Liver (tissue), 9 donors: ENCODE measurements around the gene TNFRSF1B. TPM values are rescaled to one million over a fixed set of nuclear protein-coding genes. Genes with fewer than 3 reads are reported as not detected.

Experiments used
- DNase-seq: peaks from one replicate; pipeline ENCODE4 v3.0.0-alpha.2; 2017; ENCODE audit warnings: low spot score
- H3K27ac ChIP-seq, 2 donors: one replicate each; pipeline ENCODE4 v1.7.0; 2013; ENCODE audit warnings: inconsistent platforms in 2 of 2, low read length in 2 of 2, control low read depth in 1 of 2, low read depth in 1 of 2, mild to moderate bottlenecking in 1 of 2
- H3K27me3 ChIP-seq, 4 donors: one replicate each; pipeline versions ENCODE4 v1.6.1 to v1.7.0; 2013; ENCODE audit warnings: low read length in 3 of 4, inconsistent platforms in 1 of 4, mild to moderate bottlenecking in 1 of 4, moderate library complexity in 1 of 4; ENCODE audit not compliant: control insufficient read depth in 4 of 4, insufficient read depth in 4 of 4
- H3K36me3 ChIP-seq, 4 donors: one replicate each; pipeline versions ENCODE4 v1.6.1 to v1.7.0; 2013; ENCODE audit warnings: low read length in 3 of 4, mild to moderate bottlenecking in 3 of 4, low read depth in 1 of 4, moderate library complexity in 1 of 4; ENCODE audit not compliant: control insufficient read depth in 4 of 4, insufficient read depth in 3 of 4
- H3K4me1 ChIP-seq, 4 donors: one replicate each; pipeline versions ENCODE4 v1.6.1 to v1.7.0; 2013; ENCODE audit warnings: low read length in 3 of 4, mild to moderate bottlenecking in 3 of 4, moderate library complexity in 1 of 4; ENCODE audit not compliant: control insufficient read depth in 4 of 4, insufficient read depth in 4 of 4
- H3K4me3 ChIP-seq, 3 donors: one replicate each; pipeline versions ENCODE4 v1.6.1 to v1.7.0; 2013; ENCODE audit warnings: low read length in 3 of 3, control low read depth in 1 of 3, low read depth in 1 of 3, mild to moderate bottlenecking in 1 of 3
- H3K9ac ChIP-seq, 2 donors: one replicate each; pipeline ENCODE4 v1.7.0; 2013; ENCODE audit warnings: low read length in 2 of 2, mild to moderate bottlenecking in 2 of 2, moderate library complexity in 2 of 2, control low read depth in 1 of 2, low read depth in 1 of 2
- H3K9me3 ChIP-seq, 4 donors: one replicate each; pipeline versions ENCODE4 v1.6.1 to v1.7.0; 2013; ENCODE audit warnings: low read length in 3 of 4; ENCODE audit not compliant: control insufficient read depth in 4 of 4
- CTCF ChIP-seq: fragments of 150-350 bp; IDR thresholded peaks from 2 replicates; pipeline ENCODE4 v1.5.1; 2017; ENCODE audit warnings: improper control_type of control experiment, low read depth, low read length; ENCODE audit not compliant: missing input control
- FOXA1 ChIP-seq: IDR thresholded peaks from 2 replicates; pipeline ENCODE4 v1.6.1; 2016; ENCODE audit warnings: antibody characterized with exemption
- HNF4A ChIP-seq, 2 donors: conservative IDR thresholded peaks; 2 replicates each; pipeline ENCODE4 v1.6.1; 2016; ENCODE audit warnings: antibody characterized with exemption in 2 of 2, mild to moderate bottlenecking in 2 of 2
- RAD21 ChIP-seq, 2 donors: IDR thresholded peaks; 2 replicates each; pipeline ENCODE4 v1.6.1; 2016; ENCODE audit warnings: antibody characterized with exemption in 2 of 2, mild to moderate bottlenecking in 2 of 2
- REST ChIP-seq: IDR thresholded peaks from 2 replicates; pipeline ENCODE4 v1.6.1; 2016; ENCODE audit warnings: antibody characterized with exemption, mild to moderate bottlenecking
- RXRA ChIP-seq, 2 donors: IDR thresholded peaks; 2 replicates each; pipeline ENCODE4 v1.6.1; 2017 to 2018; ENCODE audit warnings: antibody characterized with exemption in 2 of 2, mild to moderate bottlenecking in 1 of 2
- SP1 ChIP-seq: IDR thresholded peaks from 2 replicates; pipeline ENCODE4 v1.6.1; 2018; ENCODE audit warnings: antibody characterized with exemption, mild to moderate bottlenecking
- ZBTB33 ChIP-seq: IDR thresholded peaks from 2 replicates; pipeline ENCODE4 v1.6.1; 2016; ENCODE audit warnings: antibody characterized with exemption
- WGBS: extraction: QIAGEN DNeasy Blood & Tissue Kit; methylation state at CpG from one replicate; pipeline ENCODE4 v1.1.7; 2013; 5-methylcytosine and 5-hydroxymethylcytosine counted together
- polyA plus RNA-seq, 2 donors: library from polyadenylated mRNA; stranded (reverse) in 1 of 2; unstranded in 1 of 2; fragments of 200-250 nt in 1 of 2; fragments of >200 nt in 1 of 2; fragmentation: Nextera tagmentation in 1 of 2; extraction: Ambion mirVana in 1 of 2; gene quantifications; one replicate each; pipeline versions ENCODE4 v1.2.1 to v1.2.3, GENCODE V29; 2013 to 2015
- total RNA-seq, 2 donors: library from RNA; depleted of rRNA; stranded (reverse); fragments of >200 nt; gene quantifications; one replicate each; pipeline ENCODE4 v1.2.3, GENCODE V29; 2014
- donor health status: healthy.
- donor health status: healthy.
- donor health status: healthy.
- donor health status: healthy.
- donor health status: healthy.

The TNFRSF1B gene
- total and polyA plus RNA-seq, 4 donors: 7.2 to 19.6 (median 16.5) TPM

GRCh38 chr1:12124693-12125421 lies 41.9 kb upstream of the TNFRSF1B start:
- Histone ChIP-seq H3K36me3 (no peaks in the 10 kb centered on the region), H3K27ac (no peak overlapping the region), H3K4me1 (peaks cover 0 to 8% (median 4%) of the 10 kb centered on the region in 4 donors), H3K9ac (no peak overlapping the region), H3K27me3 (no peaks in the 10 kb centered on the region), H3K4me3 (no peak overlapping the region), H3K9me3 (no peaks in the 10 kb centered on the region)
- 47% methylated on average over 19 of the region's 19 CpGs for WGBS
- peak; percentile 81 for DNase-seq
- peak; percentile 98 for TF ChIP-seq CTCF
- TF ChIP-seq RAD21 (IDR thresholded peaks at IDR 0.05): peak; percentile 98 to 99
- TF ChIP-seq FOXA1: no peak

- Histone ChIP-seq H3K36me3 (no peaks in the 10 kb centered on the region), H3K27ac (no peak overlapping the region), H3K27me3 (no peaks in the 10 kb centered on the region), H3K9me3 (no peaks in the 10 kb centered on the region), H3K4me3 (no peak overlapping the region), H3K4me1 (peaks cover 3 to 15% (median 9%) of the 10 kb centered on the region in 4 donors), H3K9ac (no peak overlapping the region)
- WGBS: 77% methylated on average over 24 of the region's 24 CpGs
- no peak for DNase-seq
- TF ChIP-seq RXRA (IDR thresholded peaks at IDR 0.05) (no peak), SP1 (no peak), HNF4A (conservative IDR thresholded peaks at IDR 0.05) (no peak), ZBTB33 (no peak), CTCF (no peak), REST (no peak), RAD21 (IDR thresholded peaks at IDR 0.05) (peak in 1 of 2 donors; percentile 15)
Measured at GRCh38 chr1:12125422-12126355, 41.1 kb upstream of the TNFRSF1B start.
